HG03432 (cell line): ENCODE measurements around the gene THUMPD2.

Source experiments
- ATAC-seq: cut with Tn5 transposase; IDR thresholded peaks from one replicate; pipeline ENCODE4 v1.9.1; 2021; ENCODE audit warnings: mild to moderate bottlenecking, moderate library complexity; ENCODE audit not compliant: unreplicated experiment

The THUMPD2 gene

DNA sequence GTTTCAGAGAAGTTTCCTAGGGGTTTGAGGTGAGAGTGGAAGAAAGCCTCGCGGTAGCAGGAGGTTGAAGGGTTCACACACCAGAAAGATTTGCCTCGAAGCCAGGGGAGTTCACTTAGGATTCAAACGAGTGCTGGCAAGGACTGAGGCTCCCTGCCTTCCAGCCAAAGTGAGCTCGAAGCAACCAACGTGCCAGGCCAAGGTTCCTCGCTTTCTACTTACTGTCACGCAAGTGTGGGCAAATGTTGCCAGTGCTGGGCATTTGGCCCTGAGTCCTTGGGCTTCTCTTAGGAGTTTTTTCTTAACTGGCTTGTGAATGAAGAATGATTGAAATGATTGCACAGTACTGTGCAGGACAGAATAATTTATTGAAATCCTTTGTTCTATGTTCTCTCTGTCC is 59.7 kb downstream of the THUMPD2 start:
- ATAC-seq, result no peak

DNA sequence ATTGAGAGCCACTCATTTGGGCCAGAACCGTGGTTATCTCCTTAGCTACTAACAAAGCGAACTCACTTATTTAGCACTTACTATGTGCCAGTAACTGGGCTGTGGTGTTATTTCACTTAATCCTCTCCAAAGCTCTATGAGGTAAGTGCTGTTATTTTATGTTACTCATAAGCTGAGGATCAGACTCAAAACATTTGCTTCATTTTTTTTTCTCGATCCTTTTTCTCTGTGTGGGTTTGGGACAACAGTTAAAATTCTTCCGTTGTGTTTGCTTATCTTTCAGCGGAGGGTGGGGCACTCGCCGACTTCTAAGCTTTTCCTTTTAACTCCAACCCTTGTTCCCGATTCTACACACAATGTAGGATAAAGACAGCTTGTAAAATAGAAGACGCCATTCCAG is 60.6 kb downstream of the THUMPD2 start:
- no peak for ATAC-seq

- no peak for ATAC-seq
Observed at GRCh38 chr2:39717067-39717466, 62.0 kb downstream of the THUMPD2 start.

DNA sequence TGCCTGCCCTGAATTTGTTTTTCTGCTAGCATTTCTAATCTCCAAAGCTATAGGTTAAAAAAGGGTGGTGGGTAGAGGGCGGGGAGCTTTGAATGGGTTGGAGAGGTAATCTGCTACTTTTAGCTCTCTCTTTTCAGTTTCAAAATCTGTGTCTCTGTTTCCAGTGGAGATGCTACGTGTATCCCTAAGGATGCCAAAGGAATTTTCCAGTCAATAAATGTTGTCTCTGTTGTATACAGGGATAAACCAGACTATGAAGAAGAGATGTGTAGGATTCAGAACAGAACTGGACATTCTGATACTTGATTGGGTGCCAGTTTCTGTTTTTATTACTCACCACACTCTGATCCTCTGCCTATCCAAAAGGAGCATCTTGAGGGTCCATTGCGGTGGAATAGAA is 63.2 kb downstream of the THUMPD2 start:
- no peak for ATAC-seq

GRCh38 chr2:39715095-39715494 is 64.0 kb downstream of the THUMPD2 start:
- no peak for ATAC-seq

- ATAC-seq, result no peak
Observed at GRCh38 chr2:39712953-39713352, 66.1 kb downstream of the THUMPD2 start.

DNA sequence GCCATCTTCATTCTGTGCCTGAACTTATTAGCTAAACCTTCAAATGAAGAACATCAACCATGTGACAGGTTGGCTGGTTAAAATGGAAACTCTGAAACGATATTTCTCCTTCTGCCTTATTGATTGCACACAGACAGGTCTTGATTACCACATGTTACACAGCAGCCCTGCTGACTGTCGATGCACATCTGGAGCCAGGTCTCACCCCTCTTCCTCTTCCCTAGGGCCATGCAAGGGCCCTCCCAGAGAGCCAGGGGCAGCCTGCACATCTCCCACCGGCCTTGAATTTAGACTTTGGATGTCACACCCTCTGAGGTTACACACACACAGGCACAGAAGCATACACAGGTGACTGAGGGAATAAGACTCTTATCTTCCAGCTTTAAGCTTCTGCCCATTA is 68.3 kb downstream of the THUMPD2 start:
- ATAC-seq, result no peak

DNA sequence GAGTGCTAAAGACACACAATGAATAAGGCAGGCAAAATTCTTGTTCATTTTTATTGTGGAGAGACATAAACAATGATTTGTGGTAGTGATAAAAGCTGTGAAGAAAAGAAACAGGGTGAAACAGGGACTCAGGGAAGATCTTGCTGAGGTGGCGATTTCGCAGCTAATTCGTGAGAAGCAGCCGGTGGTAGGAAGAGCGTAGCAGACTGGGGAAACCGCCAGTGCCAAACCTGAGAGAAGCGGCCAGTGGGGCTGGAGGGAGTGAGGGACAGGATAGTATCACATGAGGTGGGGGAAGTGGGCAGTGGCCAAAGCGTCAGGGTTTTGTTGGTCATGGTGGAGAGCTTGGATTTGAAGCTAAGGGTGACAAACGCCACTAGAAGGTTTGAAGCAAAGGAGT is 71.1 kb downstream of the THUMPD2 start:
- no peak for ATAC-seq

DNA sequence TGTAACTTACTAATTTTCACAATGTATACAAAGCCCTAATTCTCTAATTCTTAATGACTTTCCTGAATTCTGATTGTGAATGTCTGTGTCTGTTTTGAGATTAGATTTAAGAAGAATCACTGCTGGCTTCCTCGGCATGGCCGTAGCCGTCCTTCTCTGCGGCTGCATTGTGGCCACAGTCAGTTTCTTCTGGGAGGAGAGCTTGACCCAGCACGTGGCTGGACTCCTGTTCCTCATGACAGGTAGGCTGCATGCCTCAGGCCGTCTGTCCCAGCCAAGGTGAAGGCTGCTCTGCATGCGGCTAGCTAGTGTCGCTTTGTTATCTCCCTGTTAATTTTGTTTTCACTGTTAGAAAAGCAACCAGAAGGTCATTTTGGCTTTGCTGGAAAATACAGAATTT is 72.1 kb downstream of the THUMPD2 start:
- ATAC-seq, result no peak

GRCh38 chr2:39706312-39706711 is 72.7 kb downstream of the THUMPD2 start:
- no peak for ATAC-seq

DNA sequence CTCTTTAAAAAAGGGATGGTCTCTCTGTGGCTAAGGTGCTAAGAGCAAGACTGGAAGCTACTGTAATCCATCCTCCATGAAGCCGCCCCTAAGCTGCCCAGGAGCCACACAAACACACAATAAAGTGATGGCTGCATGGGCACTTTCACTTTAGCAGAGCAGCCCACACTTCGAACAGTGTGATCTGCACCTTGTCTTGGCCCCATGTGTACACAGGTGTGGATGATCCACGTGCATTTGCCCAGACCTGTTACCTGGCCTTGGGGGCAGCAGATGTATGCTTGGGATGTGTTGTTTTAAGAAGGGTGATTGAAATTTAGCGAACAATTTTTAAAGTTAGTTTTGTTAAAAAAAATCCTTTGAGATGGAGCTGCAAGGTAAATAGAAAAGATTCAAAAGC is 73.4 kb downstream of the THUMPD2 start:
- ATAC-seq, result no peak

DNA sequence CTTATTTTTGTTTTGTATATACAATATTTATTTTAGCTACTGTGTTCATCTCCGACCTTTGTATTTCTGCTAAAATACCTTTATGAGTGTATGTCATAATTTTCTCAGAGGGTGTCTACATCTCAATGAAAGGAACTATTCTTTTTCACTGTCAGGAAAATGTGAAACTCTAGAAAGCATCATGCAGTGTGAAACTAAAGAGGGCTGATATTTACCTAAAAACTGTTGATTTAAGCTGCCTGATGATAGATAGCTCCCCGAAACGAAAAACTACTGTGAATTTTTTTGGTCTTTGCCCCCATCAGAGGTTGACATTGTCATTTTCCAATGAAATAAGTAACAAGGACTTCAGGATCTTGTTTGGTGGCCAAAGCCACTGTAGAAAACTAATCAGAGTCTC is 74.5 kb downstream of the THUMPD2 start:
- no peak for ATAC-seq

- ATAC-seq, result no peak
Observed at GRCh38 chr2:39703181-39703872, 75.7 kb downstream of the THUMPD2 start.

- ATAC-seq, result no peak
Observed at GRCh38 chr2:39701137-39701536, 77.9 kb downstream of the THUMPD2 start.

DNA sequence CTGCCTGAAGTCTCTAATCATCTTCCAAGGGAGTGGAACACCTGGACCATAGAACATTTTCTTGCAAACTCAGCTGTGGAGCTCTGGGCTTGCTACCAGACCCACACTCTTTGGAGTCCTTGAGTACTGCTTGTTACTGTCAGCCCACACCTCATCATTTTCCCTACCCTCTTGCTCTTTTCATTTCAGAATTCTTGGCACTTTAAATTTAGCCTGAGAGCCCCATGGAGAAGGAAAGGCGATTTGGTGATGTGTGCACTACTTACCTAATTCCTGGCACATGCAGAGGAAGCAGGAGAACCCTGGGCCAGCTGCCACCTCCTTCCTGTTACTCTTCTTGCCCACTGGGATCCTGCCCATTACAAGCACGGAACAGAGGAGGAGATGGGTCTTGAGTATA is 81.6 kb downstream of the THUMPD2 start:
- no peak for ATAC-seq

DNA sequence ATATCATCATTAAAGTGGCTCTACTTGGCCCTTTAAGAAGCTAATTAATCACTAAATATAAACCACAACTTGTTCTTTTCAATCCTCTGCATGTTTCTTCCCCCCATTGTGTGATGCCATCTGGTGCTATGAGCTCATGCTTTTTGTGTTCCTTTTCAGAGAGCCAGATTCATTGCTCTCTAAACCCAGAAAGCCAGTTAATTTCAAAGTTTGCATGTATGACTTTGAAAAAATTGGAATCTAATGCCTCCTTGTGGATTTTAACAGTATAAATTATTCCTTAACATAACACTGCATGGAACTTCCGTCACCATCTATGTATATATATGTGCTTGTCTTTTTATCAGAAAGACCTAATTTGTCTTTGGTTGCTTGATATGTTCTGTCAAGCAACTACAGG is 82.2 kb downstream of the THUMPD2 start:
- ATAC-seq, result no peak

- ATAC-seq, result no peak
Observed at GRCh38 chr2:39696101-39696553, 82.9 kb downstream of the THUMPD2 start.

DNA sequence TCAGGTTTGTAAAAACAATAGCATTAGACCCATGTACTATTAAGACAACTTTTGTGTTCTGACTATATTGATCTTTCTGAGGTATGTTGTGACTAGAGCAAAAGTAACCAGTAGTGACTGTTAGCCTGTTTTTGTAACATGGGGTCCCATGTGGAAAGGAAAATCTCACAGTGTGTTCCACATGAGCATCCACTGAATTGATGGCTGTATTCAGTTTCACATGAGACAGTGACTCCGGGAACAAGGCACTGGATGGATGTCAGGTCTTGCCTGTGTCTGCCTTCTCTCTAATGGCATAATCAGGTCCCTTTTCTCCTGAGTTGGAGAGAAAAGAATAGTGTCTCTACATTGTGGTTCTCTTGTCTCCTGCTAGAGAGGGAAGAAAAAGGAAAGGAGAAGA is 85.8 kb downstream of the THUMPD2 start:
- ATAC-seq, result no peak

DNA sequence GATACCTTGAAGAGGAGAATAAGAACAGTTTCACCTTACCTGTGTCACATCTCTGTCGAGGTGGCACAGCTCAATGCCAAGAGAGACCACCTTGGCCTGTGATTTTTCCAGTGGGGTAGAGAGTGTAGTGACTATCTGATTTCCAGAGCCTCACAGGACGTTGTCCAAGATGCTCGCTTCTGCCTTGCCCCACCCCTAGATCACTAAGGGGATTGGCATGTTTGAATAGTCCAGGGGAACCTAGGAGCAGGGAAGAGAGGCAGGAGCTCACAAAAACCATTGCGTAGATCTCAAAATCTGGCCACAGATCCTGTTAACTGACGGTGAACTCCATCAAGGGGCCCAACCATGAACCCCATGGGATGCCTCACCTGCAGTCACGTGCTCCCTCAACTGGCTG is 89.2 kb downstream of the THUMPD2 start:
- ATAC-seq, result no peak

DNA sequence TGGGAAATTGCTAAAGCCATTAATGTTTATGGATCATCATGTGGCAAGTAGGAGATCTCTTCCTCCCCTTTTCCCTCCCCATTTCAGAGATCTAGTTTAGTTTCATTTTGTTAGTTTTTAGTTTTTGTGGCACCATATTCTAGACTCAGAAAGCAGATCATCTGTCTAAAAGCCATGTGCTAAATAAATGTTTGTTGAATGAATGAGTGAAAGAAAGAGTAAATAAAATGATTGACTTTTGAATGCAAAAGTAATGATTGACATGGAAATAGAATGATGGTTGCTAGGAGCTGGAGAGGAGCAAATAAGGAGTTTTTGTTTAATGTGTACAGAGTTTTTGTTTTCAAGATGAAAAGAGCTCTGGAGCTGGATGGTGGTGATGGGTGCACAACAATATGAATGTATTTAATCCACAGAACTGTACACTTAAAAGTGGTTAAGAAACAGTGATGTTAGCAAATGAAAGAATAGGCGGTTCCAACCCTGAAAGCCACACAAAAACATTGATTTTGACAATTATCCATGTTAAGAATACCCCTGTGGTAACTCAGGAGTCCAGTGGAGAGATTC is 89.7 kb downstream of the THUMPD2 start:
- no peak for ATAC-seq

- ATAC-seq, result no peak
Observed at GRCh38 chr2:39688181-39688580, 90.9 kb downstream of the THUMPD2 start.

GRCh38 chr2:39686456-39686855 is 92.6 kb downstream of the THUMPD2 start:
- ATAC-seq, result no peak
